Spleen (tissue), 7 donors: ENCODE data around the gene RBFOX1.

Experiments used
- CTCF ChIP-seq, 11 experiments: fragments of 200-600 bp in 7 of 11; fragments of 450-650 bp in 4 of 11; sonication (generic) in 4 of 11; IDR thresholded peaks in 8 of 11; conservative IDR thresholded peaks in 3 of 11; 1 replicate in 7 of 11; 2 replicates in 4 of 11; pipeline versions ENCODE4 v1.4.0 to v1.8.0; 2016 to 2021; ENCODE audit warnings: antibody characterized with exemption in 11 of 11, inconsistent platforms in 4 of 11, mild to moderate bottlenecking in 1 of 11
- POLR2A ChIP-seq, 3 donors: fragments of 450-650 bp; IDR thresholded peaks; one replicate each; pipeline ENCODE4 v1.5.1; 2017; ENCODE audit warnings: antibody characterized with exemption in 3 of 3, mild to moderate bottlenecking in 1 of 3
- POLR2AphosphoS5 ChIP-seq, 3 donors: sonication (generic); formaldehyde crosslinking; IDR thresholded peaks; one replicate each; pipeline ENCODE4 v1.5.1; 2017; ENCODE audit warnings: antibody characterized with exemption in 3 of 3
- donor health status: DM: no; HTN: no; CAD: no; lungs with moderate emphysema.
- donor health status: DM: no; HTN: no; CAD: no.
- donor health status: DM: no; HTN: no; CAD: no.

DNA sequence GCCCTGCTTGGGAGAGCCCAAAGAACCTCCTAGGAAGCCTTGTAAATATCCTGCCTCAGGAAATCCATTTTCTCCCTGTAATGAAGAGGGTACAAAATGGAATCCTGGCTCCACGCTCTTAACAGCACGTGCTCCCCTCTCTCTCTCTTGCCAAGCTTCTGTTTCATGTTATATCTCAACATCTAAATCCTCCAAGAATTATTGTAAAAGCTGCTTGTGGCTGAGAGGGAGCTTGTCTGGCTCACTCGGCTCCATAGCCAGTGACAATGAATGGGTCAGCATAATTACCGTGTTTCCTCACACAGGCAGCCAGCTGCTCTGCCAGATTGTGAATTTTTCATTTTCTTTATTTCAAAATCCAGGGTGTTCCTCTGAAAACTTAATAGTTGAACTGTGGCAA is 317.8 kb downstream of the RBFOX1 start:
- TF ChIP-seq CTCF (IDR thresholded peaks at IDR 0.05 in 8 of 11, conservative IDR thresholded peaks at IDR 0.05 in 3 of 11) (no peak), POLR2AphosphoS5 (IDR thresholded peaks at IDR 0.05) (no peak), POLR2A (IDR thresholded peaks at IDR 0.05) (no peak)
